ENCODE measurements around the gene ABHD5.
A peak's percentile ranks its signal among the peaks of the same experiment; 100 is the strongest.
"Not testable (repeated sequence)": the region's sequence is repeated elsewhere in the genome, so short reads cannot be mapped to it uniquely, and the experiment has no call there.

Gene ABHD5

DNA sequence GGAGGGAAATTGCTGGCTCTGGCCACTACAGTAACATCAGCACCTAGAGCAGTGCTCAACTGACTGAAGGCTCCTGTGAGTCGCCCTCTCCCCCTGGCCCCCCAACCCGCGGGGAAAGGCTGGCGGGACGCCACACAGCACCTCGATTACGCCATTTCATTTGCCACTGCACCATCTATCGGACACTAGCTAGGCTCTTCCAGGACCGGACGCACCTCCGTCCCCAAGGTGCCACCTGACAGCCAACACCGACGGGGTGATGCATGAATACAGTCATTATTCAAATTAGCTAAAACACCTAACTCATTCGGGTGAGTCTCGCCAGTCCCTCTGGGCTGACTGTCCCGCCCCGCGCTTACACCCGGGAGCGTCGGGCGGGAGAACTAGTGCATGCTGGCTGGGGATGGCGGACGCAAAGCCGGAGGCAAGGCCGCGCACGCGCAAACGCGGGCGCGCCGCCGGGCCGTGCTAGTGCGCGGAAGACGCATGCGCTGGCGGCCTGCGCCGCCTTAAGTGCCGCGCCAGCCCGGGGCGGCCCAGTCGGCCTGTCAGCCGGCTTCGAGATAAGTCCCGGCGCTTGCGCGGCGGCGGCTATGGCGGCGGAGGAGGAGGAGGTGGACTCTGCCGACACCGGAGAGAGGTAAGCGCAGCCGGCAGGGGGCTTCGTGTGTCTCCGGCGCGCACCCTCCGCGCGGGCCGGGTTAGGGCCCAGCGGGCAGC is at the start of gene ABHD5:
TSS of gene ABHD5 (plus strand) at position 539 of the 720 bp plus-strand sequence. CDS start at position 594, 55 bp downstream.
- DNase-seq = peak; percentile 88 to 92

DNA sequence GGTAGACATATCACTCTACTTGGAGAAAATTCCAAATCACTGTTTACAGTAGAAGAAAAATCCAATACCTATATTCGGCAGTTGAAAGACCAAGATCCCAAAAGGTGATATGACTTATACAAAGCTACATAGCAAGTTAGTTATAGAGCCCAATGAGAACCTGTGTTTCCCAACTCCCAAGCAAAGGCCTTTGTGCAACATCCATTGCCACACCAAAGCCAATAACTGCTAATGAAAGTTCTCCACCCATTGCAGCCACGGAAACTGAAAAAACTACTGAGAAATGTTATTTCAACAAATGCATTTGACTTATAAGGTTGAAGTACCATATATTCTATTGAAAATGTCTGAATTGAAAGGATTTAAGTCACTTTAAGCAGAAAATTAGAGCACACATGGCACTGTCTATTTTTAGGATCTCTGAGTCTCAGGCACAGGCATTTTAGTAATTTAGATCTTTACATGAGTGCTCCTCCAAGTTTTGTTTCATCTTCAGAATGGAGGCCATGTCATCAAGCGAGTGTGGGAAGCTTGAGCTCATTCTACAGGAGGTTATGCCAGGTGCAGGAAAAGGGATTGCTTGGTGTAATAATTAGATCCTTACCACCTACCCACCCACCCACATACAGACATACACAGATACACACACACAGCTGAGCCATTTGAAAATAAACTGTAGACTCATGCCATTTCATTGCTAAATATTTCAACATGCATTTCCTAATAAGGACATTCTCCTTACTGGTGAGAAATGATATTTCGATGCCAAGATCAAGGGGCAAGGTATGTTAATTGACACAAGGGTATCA is 49.2 kb upstream of the ABHD5 start:
- DNase-seq = no peak

- peak; percentile 53 to 55 for DNase-seq
Measured at GRCh38 chr3:43644443-43644842, 46.3 kb upstream of the ABHD5 start.

DNA sequence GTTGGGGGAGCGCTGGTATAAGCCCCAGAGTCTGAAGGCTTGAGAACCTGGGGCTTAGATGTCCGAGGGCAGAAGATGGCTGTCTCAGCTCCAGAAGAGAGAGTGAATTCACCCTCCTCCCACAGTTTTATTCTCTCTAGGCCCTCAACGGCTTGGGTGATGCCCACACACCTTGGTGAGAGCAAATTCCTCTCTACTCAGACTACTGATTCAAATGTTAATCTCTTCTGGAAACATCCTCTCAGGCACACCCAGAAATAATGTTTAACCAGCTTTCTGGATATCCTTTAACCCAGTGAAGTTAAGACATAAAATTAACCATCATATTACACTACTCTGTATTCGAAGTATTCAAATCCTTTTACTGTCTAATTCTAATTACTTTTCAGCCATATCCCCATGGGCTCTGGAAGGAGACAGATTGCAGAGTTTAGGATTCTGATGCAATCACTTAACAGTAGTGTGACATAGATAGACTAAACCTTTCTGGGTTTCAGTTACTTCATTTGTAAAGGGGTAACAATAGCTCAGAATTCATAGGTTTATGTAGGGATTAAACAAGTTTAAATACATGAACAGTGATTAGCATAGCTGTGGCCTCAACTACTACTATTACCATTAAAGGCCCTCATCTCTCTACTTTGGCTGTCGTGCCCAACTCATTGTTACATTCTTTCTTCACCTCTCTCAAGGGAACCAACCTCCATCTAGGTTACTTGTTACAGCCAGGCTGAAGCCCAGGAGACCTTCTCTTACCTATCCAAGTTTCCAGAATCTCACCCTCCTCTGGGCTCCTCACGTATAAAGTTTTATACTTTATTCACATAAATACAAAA is 43.2 kb upstream of the ABHD5 start:
- DNase-seq = no peak

DNA sequence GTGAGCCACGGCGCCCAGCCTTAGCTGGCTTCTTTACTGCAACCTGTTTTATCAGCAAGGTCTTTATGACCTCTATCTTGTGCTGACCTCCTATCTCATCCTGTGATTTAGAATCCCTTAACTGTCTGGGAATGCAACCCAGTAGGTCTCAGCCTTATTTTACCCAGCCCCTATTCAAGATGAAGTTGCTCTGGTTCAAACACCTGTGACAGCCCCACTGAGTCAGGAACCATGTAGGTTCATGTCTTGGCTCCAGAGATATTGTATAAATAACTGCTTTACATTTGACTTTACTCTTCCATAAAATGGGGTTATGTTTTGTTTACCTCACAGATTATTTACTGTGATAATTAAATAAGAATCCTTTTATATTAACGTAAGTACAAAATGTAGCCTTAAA is 41.8 kb upstream of the ABHD5 start:
- DNase-seq = no peak

- no peak for DNase-seq
Measured at GRCh38 chr3:43649365-43649968, 41.3 kb upstream of the ABHD5 start.

GRCh38 chr3:43650345-43650744 is 40.4 kb upstream of the ABHD5 start:
- DNase-seq = no peak

DNA sequence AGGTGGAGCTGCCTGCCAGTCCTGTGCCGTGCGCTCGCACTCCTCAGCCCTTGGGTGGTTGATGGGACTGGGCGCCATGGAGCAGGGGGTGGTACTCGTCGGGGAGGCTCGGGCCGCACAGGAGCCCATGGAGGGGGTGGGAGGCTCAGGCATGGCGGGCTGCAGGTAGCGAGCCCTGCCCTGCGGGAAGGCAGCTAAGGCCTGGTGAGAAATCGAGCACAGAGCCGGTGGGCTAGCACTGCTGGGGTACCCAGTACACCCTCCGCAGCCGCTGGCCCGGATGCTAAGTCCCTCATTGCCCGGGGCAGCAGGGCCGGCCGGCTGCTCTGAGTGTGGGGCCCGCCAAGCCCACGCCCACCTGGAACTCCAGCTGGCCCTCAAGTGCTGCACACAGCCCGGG is 34.3 kb upstream of the ABHD5 start:
- not testable (repeated sequence) for DNase-seq

DNA sequence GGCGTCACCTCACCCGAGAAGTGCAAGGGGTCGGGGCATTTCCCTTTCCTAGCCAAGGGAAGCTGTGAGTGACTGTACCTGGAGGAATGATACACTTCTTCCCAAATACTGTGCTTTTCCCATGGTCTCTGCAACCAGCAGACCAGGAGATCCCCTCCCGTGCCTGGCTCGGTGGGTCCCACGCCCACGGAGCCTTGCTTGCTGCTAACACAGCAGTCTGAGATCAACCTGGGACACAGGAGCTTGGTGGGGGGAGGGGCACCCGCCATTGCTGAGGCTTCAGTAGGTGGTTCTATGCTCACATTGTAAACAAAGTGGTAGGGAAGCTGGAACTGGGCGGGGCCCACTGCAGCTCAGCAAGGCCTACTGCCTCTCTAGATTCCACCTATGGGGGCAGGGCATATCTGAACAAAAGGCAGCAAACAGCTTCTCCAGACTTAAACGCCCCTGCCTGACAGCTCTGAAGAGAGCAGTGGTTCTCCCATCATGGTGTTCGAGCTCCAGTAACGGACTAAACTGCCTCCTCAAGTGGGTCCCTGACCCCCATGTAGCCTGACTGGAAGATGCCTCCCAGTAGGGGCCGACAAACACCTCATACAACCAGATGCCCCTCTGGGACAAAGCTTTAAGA is 31.4 kb upstream of the ABHD5 start:
- no peak for DNase-seq

GRCh38 chr3:43661376-43661775 is 29.4 kb upstream of the ABHD5 start:
- DNase-seq = not testable (repeated sequence)

- DNase-seq = not testable (repeated sequence)
Measured at GRCh38 chr3:43665011-43665410, 25.7 kb upstream of the ABHD5 start.

DNA sequence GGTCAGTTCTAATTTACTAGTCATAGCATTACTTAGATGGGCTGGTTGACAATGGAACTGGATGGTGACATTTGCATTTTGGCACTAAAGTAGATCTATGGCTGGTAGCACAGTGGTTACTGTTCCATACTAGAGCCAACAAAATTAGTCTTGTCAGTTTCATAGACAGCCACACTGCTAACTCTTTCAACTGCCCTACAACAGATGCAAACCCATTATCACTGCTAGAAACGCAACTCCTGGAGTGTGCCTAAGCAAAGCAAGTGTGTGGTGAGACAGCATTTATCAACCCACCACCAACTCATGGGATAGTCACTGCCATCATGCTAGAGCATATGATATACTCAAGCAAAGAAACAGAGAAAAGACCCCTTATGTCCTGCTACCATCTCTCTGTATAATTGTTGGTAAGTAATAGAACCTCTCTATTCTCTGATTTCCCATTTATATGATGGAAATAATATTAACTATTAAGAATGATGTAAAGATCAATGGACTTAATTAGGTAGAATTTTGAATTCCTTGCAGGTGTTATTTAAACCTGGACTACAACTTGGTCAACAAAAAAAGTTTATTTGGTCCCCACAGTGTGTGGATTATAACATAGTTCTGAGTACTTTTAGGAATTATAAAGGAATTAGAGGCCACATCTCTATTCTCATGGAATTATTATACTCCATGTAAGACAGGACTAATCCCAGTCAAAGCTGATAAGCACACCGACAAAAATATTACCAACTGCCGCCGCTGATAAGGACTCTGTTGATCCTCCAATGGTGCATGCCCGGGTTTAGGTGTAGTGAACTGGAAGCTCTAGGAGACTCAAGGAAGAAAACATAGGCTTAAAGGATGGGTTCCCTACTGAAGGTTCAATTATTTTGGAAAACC is 19.9 kb upstream of the ABHD5 start:
- DNase-seq = no peak

- peak; percentile 50 to 56 for DNase-seq
Measured at GRCh38 chr3:43674345-43675085, 16.2 kb upstream of the ABHD5 start.

- no peak for DNase-seq
Measured at GRCh38 chr3:43675593-43675992, 15.1 kb upstream of the ABHD5 start.

- no peak for DNase-seq
Measured at GRCh38 chr3:43676441-43676840, 14.3 kb upstream of the ABHD5 start.

DNA sequence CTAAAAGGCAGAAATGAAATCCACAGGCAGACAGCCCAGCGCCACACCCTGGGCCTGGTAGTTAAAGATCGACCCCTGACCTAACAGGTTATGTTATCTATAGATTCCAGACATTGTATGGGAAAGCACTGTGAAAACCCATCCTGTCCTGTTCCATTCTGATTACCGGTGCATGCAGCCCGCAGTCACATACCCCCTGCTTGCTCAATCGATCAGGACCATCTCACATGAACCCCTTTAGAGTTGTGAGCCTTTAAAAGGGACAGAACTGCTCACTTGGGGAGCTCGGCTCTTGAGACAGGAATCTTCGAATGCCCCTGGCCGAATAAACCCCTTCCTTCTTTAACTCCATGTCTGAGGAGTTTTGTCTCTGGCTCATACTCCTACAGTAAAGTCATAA is 12.4 kb upstream of the ABHD5 start:
- DNase-seq = not testable (repeated sequence)

DNA sequence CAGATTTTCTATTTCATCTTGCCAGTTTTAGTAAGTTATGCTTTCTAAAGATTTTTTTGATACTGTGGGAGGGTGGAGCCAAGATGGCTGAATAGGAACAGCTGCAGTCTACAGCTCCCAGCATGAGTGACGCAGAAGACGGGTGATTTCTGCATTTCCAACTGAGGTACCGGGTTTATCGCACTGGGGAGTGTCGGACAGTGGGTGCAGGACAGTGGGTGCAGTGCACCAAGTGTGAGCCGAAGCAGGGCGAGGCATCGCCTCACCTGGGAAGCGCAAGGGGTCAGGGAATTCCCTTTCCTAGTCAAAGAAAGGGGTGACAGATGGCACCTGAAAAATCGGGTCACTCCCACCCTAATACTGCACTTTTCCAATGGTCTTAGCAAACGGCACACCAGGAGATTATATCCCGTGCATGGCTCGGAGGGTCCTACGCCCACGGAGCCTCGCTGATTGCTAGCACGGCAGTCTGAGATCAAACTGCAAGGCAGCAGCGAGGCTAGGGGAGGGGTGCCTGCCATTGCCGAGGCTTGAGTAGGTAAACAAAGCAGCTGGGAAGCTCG is 11.8 kb upstream of the ABHD5 start:
- DNase-seq = not testable (repeated sequence)

- DNase-seq = not testable (repeated sequence)
Measured at GRCh38 chr3:43680857-43681256, 9.9 kb upstream of the ABHD5 start.

DNA sequence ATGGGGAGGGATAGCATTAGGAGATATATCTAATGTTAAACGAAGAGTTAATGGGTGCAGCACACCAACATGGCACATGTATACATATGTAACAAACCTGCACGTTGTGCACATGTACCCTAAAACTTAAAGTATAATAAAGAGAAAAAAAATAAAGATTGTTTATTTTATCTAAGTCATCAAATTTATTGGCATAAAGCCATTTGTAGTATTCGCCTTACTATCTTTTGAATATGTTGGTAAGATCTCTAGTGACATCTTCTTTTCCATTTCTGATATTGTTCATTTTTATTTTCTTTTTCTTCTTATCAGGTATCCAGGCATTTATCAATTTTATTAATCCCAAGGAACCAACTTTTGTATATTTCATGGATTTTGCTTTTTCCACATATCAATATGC is 5.8 kb upstream of the ABHD5 start:
- DNase-seq = no peak

GRCh38 chr3:43685921-43686320 is 4.8 kb upstream of the ABHD5 start:
- DNase-seq = no peak

Data from SHP77 (cell line).